Vagina (tissue), 2 donors: ENCODE results near the gene MLF2. TPM values are rescaled to one million over a fixed set of nuclear protein-coding genes. Genes with fewer than 3 reads are reported as not detected.

Source experiments
- DNase-seq, 2 donors: peaks; one replicate each; pipeline ENCODE4 v3.0.0-alpha.2; 2017; ENCODE audit errors: extremely low spot score in 2 of 2
- H3K27ac ChIP-seq: fragments of 200-600 bp; sonication (generic); one replicate; pipeline ENCODE4 v1.5.1; 2019
- H3K27me3 ChIP-seq: fragments of 200-600 bp; sonication (generic); one replicate; pipeline ENCODE4 v1.5.1; 2019
- H3K36me3 ChIP-seq, 2 donors: fragments of 200-600 bp; sonication (generic); one replicate each; pipeline ENCODE4 v1.5.1; 2017 to 2019
- H3K4me1 ChIP-seq: fragments of 200-600 bp; sonication (generic); one replicate; pipeline ENCODE4 v1.5.1; 2019
- H3K4me3 ChIP-seq, 2 donors: fragments of 200-600 bp; sonication (generic); 1 replicate in 1 of 2; 2 replicates in 1 of 2; pipeline ENCODE4 v1.5.1; 2016 to 2019
- H3K9me3 ChIP-seq: fragments of 200-600 bp; sonication (generic); one replicate; pipeline ENCODE4 v1.5.1; 2019
- CTCF ChIP-seq, 3 experiments: fragments of 450-650 bp in 2 of 3; fragments of 200-600 bp in 1 of 3; sonication (generic) in 1 of 3; IDR thresholded peaks; one replicate each; pipeline ENCODE4 v1.5.1; 2017 to 2019; ENCODE audit warnings: antibody characterized with exemption in 3 of 3, mild to moderate bottlenecking in 2 of 3, moderate library complexity in 2 of 3
- POLR2A ChIP-seq, 2 donors: fragments of 450-650 bp; IDR thresholded peaks; one replicate each; pipeline ENCODE4 v1.6.1; 2017; ENCODE audit warnings: antibody characterized with exemption in 2 of 2, mild to moderate bottlenecking in 2 of 2, moderate library complexity in 2 of 2
- POLR2AphosphoS5 ChIP-seq, 2 donors: sonication (generic); formaldehyde crosslinking; IDR thresholded peaks; one replicate each; pipeline ENCODE4 v1.9.0; 2017; ENCODE audit warnings: antibody characterized with exemption in 2 of 2, mild to moderate bottlenecking in 2 of 2, low read depth in 1 of 2; ENCODE audit not compliant: insufficient read depth in 1 of 2
- intact Hi-C: fragments of 100-400 bp; cut with DNase I; formaldehyde crosslinking; loops from one replicate; pipeline ENCODE4 v1.15.1; 2023
- total RNA-seq: library from RNA; depleted of rRNA; stranded (reverse); fragments of >200 nt; gene quantifications from one replicate; pipeline ENCODE4 v1.2.3, GENCODE V29; 2016

Gene MLF2
- total RNA-seq, 1 donor from 2014 or later = 150 TPM

DNA sequence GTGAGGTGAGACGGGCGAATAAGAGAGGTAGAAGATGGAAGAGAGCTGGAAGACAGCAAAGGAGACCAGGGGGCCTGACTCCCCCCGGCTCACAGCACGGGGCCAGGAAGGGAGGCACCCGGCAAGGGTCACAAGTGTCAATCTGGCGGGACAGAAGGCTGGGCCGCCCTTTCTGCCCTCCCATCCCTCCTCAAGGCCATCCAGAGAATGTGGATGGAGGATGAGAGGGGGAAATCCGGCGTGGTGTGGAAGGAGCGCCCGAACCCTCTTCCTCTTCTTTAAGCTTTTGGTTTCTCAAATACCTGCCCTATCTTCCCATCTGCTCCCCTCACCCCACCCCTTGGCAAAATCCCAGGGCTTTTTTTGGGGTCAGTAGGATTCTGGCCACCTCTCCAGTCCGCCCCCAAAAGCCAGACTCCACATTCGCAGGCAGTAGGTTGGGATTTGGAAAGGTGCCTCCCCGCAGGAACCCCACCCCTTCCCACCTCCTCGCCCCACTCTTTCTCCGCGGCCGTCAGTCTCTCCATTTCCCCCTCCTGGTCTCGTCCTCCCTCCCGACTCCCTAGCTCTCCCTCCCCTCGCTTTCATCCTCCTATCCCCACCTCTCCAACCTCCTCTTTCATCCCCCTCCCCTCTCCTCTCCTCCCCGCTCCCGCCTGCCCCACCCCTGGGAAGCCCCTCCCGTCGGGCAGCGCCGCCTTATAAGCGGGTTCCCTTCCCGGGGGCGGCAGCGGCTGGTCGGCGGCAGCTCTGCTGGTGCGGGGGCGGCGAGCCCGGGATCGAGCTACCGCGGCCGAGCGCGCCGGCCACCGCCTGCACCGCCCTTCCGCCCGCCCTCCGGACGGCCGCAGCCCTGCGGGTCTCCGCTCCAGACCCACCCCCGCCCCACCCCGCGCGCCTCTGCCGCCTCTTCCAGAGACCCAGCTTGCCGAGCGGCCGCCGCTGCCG is 13.0 kb upstream of the MLF2 start, which contains the start of gene PTMS:
PTMS (plus strand) TSS at position 730 of the 948 bp plus-strand sequence. CDS start 343 bp downstream, outside the sequence.
- intact Hi-C loops = loop anchor here (5.0 kb wide), 1 partner anchor 61 kb away; the partner anchor contains the start of gene P3H3

DNA sequence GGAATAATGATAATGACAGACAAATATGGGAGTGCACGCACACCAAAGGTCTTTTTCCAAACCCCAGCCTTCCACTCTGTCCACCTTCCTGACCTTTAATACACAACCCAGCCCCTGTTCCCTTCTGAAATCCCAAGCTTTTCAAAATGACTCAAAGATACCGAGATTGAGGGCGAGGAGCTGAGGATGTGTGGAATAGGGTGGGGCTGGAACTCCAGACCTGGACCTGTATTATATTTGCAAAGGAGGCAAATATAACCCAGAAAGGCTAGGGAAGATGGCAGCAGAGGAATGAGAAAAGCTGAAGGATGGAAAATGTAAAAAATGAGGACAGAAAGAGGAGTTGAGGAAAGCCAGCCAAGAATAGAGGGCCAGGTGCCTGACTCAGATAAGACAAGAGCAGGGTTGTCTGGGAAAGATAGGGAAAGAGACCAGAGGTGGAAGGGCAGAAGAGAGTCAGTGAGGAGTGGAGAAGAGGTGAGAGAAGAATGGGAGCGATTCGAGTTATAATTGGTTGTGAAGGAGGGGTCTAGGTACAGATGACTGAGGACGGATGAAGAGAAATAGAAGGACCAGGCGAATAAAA is 12.2 kb upstream of the MLF2 start:
- no peaks in the 10 kb centered on the region for H3K27me3 ChIP-seq
- H3K4me1 ChIP-seq = peaks cover 55% of the 10 kb centered on the region
- peak overlapping the region; percentile 75 to 98 for H3K4me3 ChIP-seq
- peak overlapping the region; percentile 97 for H3K27ac ChIP-seq
- no peaks in the 10 kb centered on the region for H3K9me3 ChIP-seq
- TF ChIP-seq POLR2AphosphoS5 (IDR thresholded peaks at IDR 0.05; ENCODE audit: insufficient read depth in 1 of 2, low read depth in 1 of 2) (no peak), POLR2A (IDR thresholded peaks at IDR 0.05) (no peak), CTCF (IDR thresholded peaks at IDR 0.05) (no peak)
- no peak for DNase-seq
- peaks cover 0 to 9% of the 10 kb centered on the region in 2 donors for H3K36me3 ChIP-seq
- intact Hi-C loops = loop anchor here (5.0 kb wide), 1 partner anchor 62 kb away; the partner anchor contains the start of gene P3H3

More for the DNA sequence above, 13.0 kb upstream of the MLF2 start, which contains the start of gene PTMS:
- Histone ChIP-seq H3K27me3 (no peaks in the 10 kb centered on the region), H3K4me1 (peaks cover 59% of the 10 kb centered on the region), H3K4me3 (peak within 1 kb of the TSS; percentile 75 to 98), H3K36me3 (peaks cover 0 to 17% of the 10 kb centered on the region in 2 donors), H3K27ac (peak within 1 kb of the TSS; percentile 97), H3K9me3 (no peaks in the 10 kb centered on the region)
- no peak for DNase-seq
- TF ChIP-seq CTCF (IDR thresholded peaks at IDR 0.05) (no peak), POLR2A (IDR thresholded peaks at IDR 0.05) (peak in 1 of 2 donors; percentile 93), POLR2AphosphoS5 (IDR thresholded peaks at IDR 0.05; ENCODE audit: insufficient read depth in 1 of 2, low read depth in 1 of 2) (peak; percentile 25 to 85)

GRCh38 chr12:6764011-6764828 is 11.3 kb upstream of the MLF2 start:
- Histone ChIP-seq H3K27ac (peak overlapping the region; percentile 97), H3K4me3 (peak overlapping the region; percentile 21 to 24), H3K4me1 (peaks cover 50% of the 10 kb centered on the region), H3K27me3 (no peaks in the 10 kb centered on the region), H3K36me3 (no peaks in the 10 kb centered on the region), H3K9me3 (no peaks in the 10 kb centered on the region)
- TF ChIP-seq POLR2AphosphoS5 (IDR thresholded peaks at IDR 0.05; ENCODE audit: insufficient read depth in 1 of 2, low read depth in 1 of 2) (peak; percentile 88 to 93), POLR2A (IDR thresholded peaks at IDR 0.05) (peak in 1 of 2 donors; percentile 22), CTCF (IDR thresholded peaks at IDR 0.05) (peak in 1 of 3 experiments; percentile 2)
- intact Hi-C loops = no loop called here
- DNase-seq = peak in 1 of 2 donors; percentile 99

- peak overlapping the region; percentile 97 for H3K27ac ChIP-seq
- peaks cover 42% of the 10 kb centered on the region for H3K4me1 ChIP-seq
- peak overlapping the region; percentile 21 to 24 for H3K4me3 ChIP-seq
- intact Hi-C loops = no loop called here
- H3K36me3 ChIP-seq = no peaks in the 10 kb centered on the region
- H3K9me3 ChIP-seq = no peaks in the 10 kb centered on the region
- no peak for DNase-seq
- H3K27me3 ChIP-seq = no peaks in the 10 kb centered on the region
- TF ChIP-seq POLR2AphosphoS5 (IDR thresholded peaks at IDR 0.05; ENCODE audit: insufficient read depth in 1 of 2, low read depth in 1 of 2) (no peak), POLR2A (IDR thresholded peaks at IDR 0.05) (no peak), CTCF (IDR thresholded peaks at IDR 0.05) (no peak)
These were observed 10.4 kb upstream of the MLF2 start for GRCh38 chr12:6763380-6763779.
